ENCODE data around the gene C1QTNF5. TPM values are rescaled to one million over a fixed set of nuclear protein-coding genes. Genes with fewer than 3 reads are reported as not detected.
A peak's percentile ranks its signal among the peaks of the same experiment; 100 is the strongest.

C1QTNF5 gene
- total and polyA plus RNA-seq, 3 experiments from 2014 or later: not detected

GRCh38 chr11:119380827-119381180, 40.1 kb upstream of the C1QTNF5 start:
- no peak for DNase-seq
- Mint-ChIP-seq H3K27me3 (peaks cover 0 to 3% of the 10 kb centered on the region in 2 donors), H3K36me3 (no peaks in the 10 kb centered on the region), H3K9me3 (no peaks in the 10 kb centered on the region), H3K27ac (peak overlapping the region in 3 of 8 donors; percentile 26 to 36 (median 35)), H3K4me1 (peaks cover 0 to 8% (median 4%) of the 10 kb centered on the region in 3 donors), H3K4me3 (no peak overlapping the region)
- Histone ChIP-seq H3K4me1 (ENCODE audit: insufficient read depth, low read length) (peaks cover 13% of the 10 kb centered on the region), H3K36me3 (ENCODE audit: insufficient read depth, low read length) (no peaks in the 10 kb centered on the region), H3K9me3 (ENCODE audit: low read length) (no peaks in the 10 kb centered on the region), H3K4me3 (ENCODE audit: low read length) (peak overlapping the region; percentile 74), H3K27me3 (ENCODE audit: insufficient read depth, low read length, poor library complexity, severe bottlenecking) (no peaks in the 10 kb centered on the region), H3K27ac (ENCODE audit: low read depth, low read length) (peak overlapping the region; percentile 51)
- CTCF ChIA-PET: interaction anchor here (0.6 to 15.4 kb wide), 14 partner anchors 8 to 110 kb away, joined by 3 to 145 read pairs (median 4); no protein-coding TSS in a partner anchor
- POLR2A ChIA-PET: interaction anchor here (0.6 to 1.4 kb wide), 2 partner anchors 23 to 24 kb away, joined by 4 to 5 read pairs; no protein-coding TSS in a partner anchor

- Mint-ChIP-seq H3K4me1 (peaks cover 0 to 8% (median 4%) of the 10 kb centered on the region in 3 donors), H3K27me3 (peaks cover 0 to 3% of the 10 kb centered on the region in 2 donors), H3K9me3 (no peaks in the 10 kb centered on the region), H3K36me3 (no peaks in the 10 kb centered on the region), H3K27ac (peak overlapping the region in 1 of 8 donors; percentile 36), H3K4me3 (peak overlapping the region in 1 of 7 donors; percentile 10)
- ChIA-PET CTCF (interaction anchor here (0.7 to 15.4 kb wide), 9 partner anchors 11 to 95 kb away, joined by 3 to 145 read pairs (median 5); no protein-coding TSS in a partner anchor), POLR2A (interaction anchor here (0.6 kb wide), 1 partner anchor 23 kb away, joined by 4 read pairs; no protein-coding TSS in a partner anchor)
- peak in 1 of 5 donors; percentile 37 for DNase-seq
- Histone ChIP-seq H3K27ac (ENCODE audit: low read depth, low read length) (no peak overlapping the region), H3K4me1 (ENCODE audit: insufficient read depth, low read length) (peaks cover 13% of the 10 kb centered on the region), H3K27me3 (ENCODE audit: insufficient read depth, low read length, poor library complexity, severe bottlenecking) (no peaks in the 10 kb centered on the region), H3K36me3 (ENCODE audit: insufficient read depth, low read length) (no peaks in the 10 kb centered on the region), H3K4me3 (ENCODE audit: low read length) (no peak overlapping the region), H3K9me3 (ENCODE audit: low read length) (no peaks in the 10 kb centered on the region)
These were observed 39.6 kb upstream of the C1QTNF5 start for GRCh38 chr11:119380160-119380826.

- no peaks in the 10 kb centered on the region for H3K36me3 Mint-ChIP-seq
- Histone ChIP-seq H3K27ac (ENCODE audit: low read depth, low read length) (peak overlapping the region; percentile 63), H3K27me3 (ENCODE audit: insufficient read depth, low read length, poor library complexity, severe bottlenecking) (no peaks in the 10 kb centered on the region), H3K9me3 (ENCODE audit: low read length) (no peaks in the 10 kb centered on the region), H3K4me1 (ENCODE audit: insufficient read depth, low read length) (peaks cover 14% of the 10 kb centered on the region), H3K4me3 (ENCODE audit: low read length) (no peak overlapping the region), H3K36me3 (ENCODE audit: insufficient read depth, low read length) (no peaks in the 10 kb centered on the region)
- ChIA-PET POLR2A (no interaction called here), CTCF (interaction anchor here (15.4 kb wide), 1 partner anchor 22 kb away, joined by 145 read pairs; no protein-coding TSS in a partner anchor)
- H3K4me3 Mint-ChIP-seq: peak overlapping the region in 2 of 7 donors; percentile 9 to 27
- H3K27me3 Mint-ChIP-seq: peaks cover 0 to 3% of the 10 kb centered on the region in 2 donors
- H3K27ac Mint-ChIP-seq: peak overlapping the region in 2 of 8 donors; percentile 1 to 2
- no peak for DNase-seq
- H3K4me1 Mint-ChIP-seq: peaks cover 2 to 9% (median 7%) of the 10 kb centered on the region in 3 donors
- H3K9me3 Mint-ChIP-seq: no peaks in the 10 kb centered on the region
These were observed 38.3 kb upstream of the C1QTNF5 start for GRCh38 chr11:119378851-119379465.

- no peaks in the 10 kb centered on the region for H3K36me3 ChIP-seq (ENCODE audit: insufficient read depth, low read length)
- Mint-ChIP-seq H3K27ac (peak overlapping the region in 1 of 8 donors; percentile 74), H3K4me1 (peaks cover 11 to 18% (median 15%) of the 10 kb centered on the region in 3 donors), H3K36me3 (no peaks in the 10 kb centered on the region), H3K9me3 (no peaks in the 10 kb centered on the region), H3K4me3 (no peak overlapping the region), H3K27me3 (peaks cover 0 to 3% of the 10 kb centered on the region in 2 donors)
- ChIA-PET CTCF (interaction anchor here (15.4 kb wide), 1 partner anchor 21 kb away, joined by 145 read pairs; no protein-coding TSS in a partner anchor), POLR2A (no interaction called here)
- DNase-seq: no peak
- peaks cover 23% of the 10 kb centered on the region for H3K4me1 ChIP-seq (ENCODE audit: insufficient read depth, low read length)
- H3K27ac ChIP-seq (ENCODE audit: low read depth, low read length): peak overlapping the region; percentile 63
- no peaks in the 10 kb centered on the region for H3K9me3 ChIP-seq (ENCODE audit: low read length)
- H3K4me3 ChIP-seq (ENCODE audit: low read length): no peak overlapping the region
- H3K27me3 ChIP-seq (ENCODE audit: insufficient read depth, low read length, poor library complexity, severe bottlenecking): no peaks in the 10 kb centered on the region
These were observed 37.4 kb upstream of the C1QTNF5 start for GRCh38 chr11:119377961-119378667.

GRCh38 chr11:119377112-119377901, 36.6 kb upstream of the C1QTNF5 start:
- Histone ChIP-seq H3K4me3 (ENCODE audit: low read length) (no peak overlapping the region), H3K27ac (ENCODE audit: low read depth, low read length) (peak overlapping the region; percentile 38), H3K36me3 (ENCODE audit: insufficient read depth, low read length) (no peaks in the 10 kb centered on the region), H3K9me3 (ENCODE audit: low read length) (no peaks in the 10 kb centered on the region), H3K4me1 (ENCODE audit: insufficient read depth, low read length) (peaks cover 21% of the 10 kb centered on the region), H3K27me3 (ENCODE audit: insufficient read depth, low read length, poor library complexity, severe bottlenecking) (no peaks in the 10 kb centered on the region)
- Mint-ChIP-seq H3K9me3 (no peaks in the 10 kb centered on the region), H3K4me1 (peaks cover 13 to 19% (median 15%) of the 10 kb centered on the region in 3 donors), H3K27ac (peak overlapping the region in 1 of 8 donors; percentile 74), H3K36me3 (no peaks in the 10 kb centered on the region), H3K4me3 (no peak overlapping the region), H3K27me3 (peaks cover 0 to 3% of the 10 kb centered on the region in 2 donors)
- ChIA-PET POLR2A (no interaction called here), CTCF (interaction anchor here (4.8 to 15.4 kb wide), 2 partner anchors 15 to 20 kb away, joined by 26 to 145 read pairs; no protein-coding TSS in a partner anchor)
- DNase-seq: no peak

GRCh38 chr11:119376197-119376847, 35.6 kb upstream of the C1QTNF5 start:
- ChIA-PET POLR2A (interaction anchor here (0.5 kb wide), 1 partner anchor 47 kb away, joined by 6 read pairs; no protein-coding TSS in a partner anchor), CTCF (interaction anchor here (1.3 to 15.4 kb wide), 4 partner anchors 9 to 19 kb away, joined by 3 to 145 read pairs (median 20); no protein-coding TSS in a partner anchor)
- no peak overlapping the region for H3K27ac Mint-ChIP-seq
- no peaks in the 10 kb centered on the region for H3K36me3 Mint-ChIP-seq
- peaks cover 15 to 19% (median 18%) of the 10 kb centered on the region in 3 donors for H3K4me1 Mint-ChIP-seq
- H3K9me3 ChIP-seq (ENCODE audit: low read length): no peaks in the 10 kb centered on the region
- H3K36me3 ChIP-seq (ENCODE audit: insufficient read depth, low read length): no peaks in the 10 kb centered on the region
- H3K27ac ChIP-seq (ENCODE audit: low read depth, low read length): no peak overlapping the region
- no peaks in the 10 kb centered on the region for H3K9me3 Mint-ChIP-seq
- H3K27me3 ChIP-seq (ENCODE audit: insufficient read depth, low read length, poor library complexity, severe bottlenecking): no peaks in the 10 kb centered on the region
- no peak overlapping the region for H3K4me3 Mint-ChIP-seq
- no peak overlapping the region for H3K4me3 ChIP-seq (ENCODE audit: low read length)
- DNase-seq: no peak
- peaks cover 14% of the 10 kb centered on the region for H3K4me1 ChIP-seq (ENCODE audit: insufficient read depth, low read length)
- peaks cover under 1 to 5% of the 10 kb centered on the region in 2 donors for H3K27me3 Mint-ChIP-seq

Measured in CD8-positive, alpha-beta memory T cell (primary cell).